ENCODE data around the gene PVALB. TPM values are rescaled to one million over a fixed set of nuclear protein-coding genes. Genes with fewer than 3 reads are reported as not detected.

PVALB gene
- total RNA-seq (2013), result 0.15 TPM
- polyA plus RNA-seq, result under 1 TPM in 1 of 3 donors, not detected in 2; 0.65 TPM
- not detected in 2 replicates for polyA minus RNA-seq
- total RNA-seq, result 0 to 0.30 (median 0) reads per million in 11 experiments

GRCh38 chr22:36816636-36817524, at the start of gene PVALB:
TSS of gene PVALB (minus strand) at chr22:36817035. CDS start at chr22:36817005, 30 bp downstream.
- Mint-ChIP-seq H3K36me3 (peaks cover 0 to 6% of the 10 kb centered on the region in 2 donors), H3K4me3 (peak within 1 kb of the TSS in 1 of 2 donors; percentile 85), H3K27me3 (ENCODE audit: low read depth in 3 of 3) (peaks cover 85 to 92% (median 91%) of the 10 kb centered on the region in 3 donors), H3K27ac (no peak within 1 kb of the TSS), H3K4me1 (peaks cover 7% of the 10 kb centered on the region), H3K9me3 (peaks cover 0 to 10% (median 2%) of the 10 kb centered on the region in 7 donors)
- Histone ChIP-seq H3K27ac (ENCODE audit: low read depth in 1 of 2, low read length in 2 of 2) (no peak within 1 kb of the TSS), H3K9me3 (replicated peaks in 1 of 2; ENCODE audit: control insufficient read depth in 1 of 2, insufficient read depth in 1 of 2, low read length in 2 of 2) (peaks cover 0 to 22% of the 10 kb centered on the region in 2 donors), H3K9ac (ENCODE audit: insufficient read depth, low read length, poor library complexity, severe bottlenecking) (no peak within 1 kb of the TSS), H2AFZ (ENCODE audit: insufficient read depth, low read depth, low read length, poor library complexity, severe bottlenecking) (peak within 1 kb of the TSS; percentile 28), H3K79me2 (ENCODE audit: insufficient read depth, low read length) (no peaks in the 10 kb centered on the region), H3K4me3 (replicated peaks in 1 of 3; ENCODE audit: low read depth in 2 of 3, low read length in 3 of 3) (no peak within 1 kb of the TSS), H3K27me3 (ENCODE audit: control insufficient read depth in 2 of 2, insufficient read depth in 2 of 2, low read length in 2 of 2) (peaks cover 55 to 85% of the 10 kb centered on the region in 2 donors), H3K4me2 (replicated peaks; ENCODE audit: extremely low read depth, low read length, poor library complexity, severe bottlenecking) (peak within 1 kb of the TSS; percentile 56), H3K36me3 (replicated peaks in 1 of 2; ENCODE audit: control insufficient read depth in 1 of 2, insufficient read depth in 2 of 2, low read length in 2 of 2) (no peaks in the 10 kb centered on the region), H4K20me1 (ENCODE audit: insufficient read depth, low read length) (no peaks in the 10 kb centered on the region), H3K4me1 (ENCODE audit: control insufficient read depth in 1 of 2, insufficient read depth in 2 of 2, low read length in 2 of 2) (peaks cover 9 to 11% of the 10 kb centered on the region in 2 donors)
- intact Hi-C loops (cut with micrococcal nuclease), result no loop called here
- no peak for TF ChIP-seq CTCF (IDR thresholded peaks at IDR 0.05)
- DNase-seq, result peak in 2 of 3 donors; percentile 23 to 26
- 3% methylated on average over 71 of the region's 75 CpGs for WGBS (ENCODE audit: insufficient coverage)

GRCh38 chr22:36865346-36865745, 48.5 kb upstream of the PVALB start:
- intact Hi-C loops (cut with micrococcal nuclease), result no loop called here
- H3K4me1 Mint-ChIP-seq, result peaks cover 57% of the 10 kb centered on the region
- no peak overlapping the region for H3K27ac ChIP-seq (ENCODE audit: low read depth in 1 of 2, low read length in 2 of 2)
- TF ChIP-seq CTCF (IDR thresholded peaks at IDR 0.05), result no peak
- peaks cover 48 to 50% of the 10 kb centered on the region in 2 donors for H3K4me1 ChIP-seq (ENCODE audit: control insufficient read depth in 1 of 2, insufficient read depth in 2 of 2, low read length in 2 of 2)
- no peaks in the 10 kb centered on the region for H3K9me3 ChIP-seq (replicated peaks in 1 of 2; ENCODE audit: control insufficient read depth in 1 of 2, insufficient read depth in 1 of 2, low read length in 2 of 2)
- H3K4me3 ChIP-seq (replicated peaks in 1 of 3; ENCODE audit: low read depth in 2 of 3, low read length in 3 of 3), result no peak overlapping the region
- peaks cover 56% of the 10 kb centered on the region for H4K20me1 ChIP-seq (ENCODE audit: insufficient read depth, low read length)
- H3K4me3 Mint-ChIP-seq, result no peak overlapping the region
- DNase-seq, result peak in 1 of 3 donors; percentile 43
- no peaks in the 10 kb centered on the region for H3K9me3 Mint-ChIP-seq
- peaks cover 63 to 69% of the 10 kb centered on the region in 2 donors for H3K36me3 Mint-ChIP-seq
- H3K27me3 Mint-ChIP-seq (ENCODE audit: low read depth in 3 of 3), result peaks cover 0 to 4% (median 0%) of the 10 kb centered on the region in 3 donors
- peak overlapping the region in 4 of 7 donors; percentile 62 to 88 (median 66) for H3K27ac Mint-ChIP-seq
- peaks cover 55 to 64% of the 10 kb centered on the region in 2 donors for H3K36me3 ChIP-seq (replicated peaks in 1 of 2; ENCODE audit: control insufficient read depth in 1 of 2, insufficient read depth in 2 of 2, low read length in 2 of 2)
- no peaks in the 10 kb centered on the region for H3K27me3 ChIP-seq (ENCODE audit: control insufficient read depth in 2 of 2, insufficient read depth in 2 of 2, low read length in 2 of 2)
- H2AFZ ChIP-seq (ENCODE audit: insufficient read depth, low read depth, low read length, poor library complexity, severe bottlenecking), result no peak overlapping the region
- H3K4me2 ChIP-seq (replicated peaks; ENCODE audit: extremely low read depth, low read length, poor library complexity, severe bottlenecking), result no peak overlapping the region
- 68% methylated on average over 12 of the region's 13 CpGs for WGBS (ENCODE audit: insufficient coverage)
- H3K79me2 ChIP-seq (ENCODE audit: insufficient read depth, low read length), result peaks cover 35% of the 10 kb centered on the region
- H3K9ac ChIP-seq (ENCODE audit: insufficient read depth, low read length, poor library complexity, severe bottlenecking), result no peak overlapping the region

Data from CD14-positive monocyte (primary cell).